Activated CD8-positive, alpha-beta memory T cell treated with anti-CD3 and anti-CD28 coated beads, Interleukin-2, amount 50 U/mL, for 48 hours (primary cell): ENCODE results near the gene CNNM2.
"Not testable (repeated sequence)": the region's sequence is repeated elsewhere in the genome, so short reads cannot be mapped to it uniquely, and the experiment has no call there.

Experiments used
- DNase-seq: peaks from one replicate; pipeline ENCODE4 v3.0.0-alpha.2; 2020

CNNM2 gene

DNA sequence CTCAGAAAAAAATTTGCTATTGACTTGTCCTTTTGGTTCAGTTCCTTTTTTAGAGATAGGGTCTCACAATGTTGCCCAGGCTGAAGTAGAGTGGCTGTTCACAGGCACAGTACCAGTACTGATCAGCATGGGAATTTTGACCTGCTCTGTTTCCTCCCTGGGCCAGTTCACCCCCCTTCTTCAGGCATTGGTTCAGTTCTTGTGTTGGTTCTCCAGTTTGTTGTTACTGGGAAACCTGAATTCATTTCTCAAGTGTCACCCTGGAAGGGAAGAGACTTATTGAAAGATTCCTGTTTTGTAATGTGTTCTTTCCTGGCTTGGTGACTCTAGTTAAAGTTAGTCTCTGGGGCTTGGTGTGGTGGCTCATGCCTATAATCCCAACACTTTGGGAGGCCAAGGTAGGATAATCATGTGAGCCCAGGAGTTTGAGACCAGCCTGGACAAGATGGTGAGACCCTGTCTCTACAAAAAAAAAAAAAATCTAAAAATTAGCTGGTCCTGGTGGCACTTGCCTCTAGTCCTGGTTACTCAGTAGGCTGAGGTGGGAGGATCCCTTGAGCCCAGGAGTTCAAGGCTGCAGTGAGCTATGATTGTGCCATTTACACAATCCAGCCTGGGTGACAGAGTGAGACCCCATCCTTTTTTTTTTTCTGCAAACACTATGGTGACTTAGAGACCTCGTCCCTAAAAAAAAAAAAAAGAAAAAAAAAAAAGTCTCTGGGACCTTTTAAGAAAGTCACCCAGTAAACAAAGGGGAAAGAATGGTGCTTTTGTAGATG is 52.7 kb downstream of the CNNM2 start:
- no peak for DNase-seq

DNA sequence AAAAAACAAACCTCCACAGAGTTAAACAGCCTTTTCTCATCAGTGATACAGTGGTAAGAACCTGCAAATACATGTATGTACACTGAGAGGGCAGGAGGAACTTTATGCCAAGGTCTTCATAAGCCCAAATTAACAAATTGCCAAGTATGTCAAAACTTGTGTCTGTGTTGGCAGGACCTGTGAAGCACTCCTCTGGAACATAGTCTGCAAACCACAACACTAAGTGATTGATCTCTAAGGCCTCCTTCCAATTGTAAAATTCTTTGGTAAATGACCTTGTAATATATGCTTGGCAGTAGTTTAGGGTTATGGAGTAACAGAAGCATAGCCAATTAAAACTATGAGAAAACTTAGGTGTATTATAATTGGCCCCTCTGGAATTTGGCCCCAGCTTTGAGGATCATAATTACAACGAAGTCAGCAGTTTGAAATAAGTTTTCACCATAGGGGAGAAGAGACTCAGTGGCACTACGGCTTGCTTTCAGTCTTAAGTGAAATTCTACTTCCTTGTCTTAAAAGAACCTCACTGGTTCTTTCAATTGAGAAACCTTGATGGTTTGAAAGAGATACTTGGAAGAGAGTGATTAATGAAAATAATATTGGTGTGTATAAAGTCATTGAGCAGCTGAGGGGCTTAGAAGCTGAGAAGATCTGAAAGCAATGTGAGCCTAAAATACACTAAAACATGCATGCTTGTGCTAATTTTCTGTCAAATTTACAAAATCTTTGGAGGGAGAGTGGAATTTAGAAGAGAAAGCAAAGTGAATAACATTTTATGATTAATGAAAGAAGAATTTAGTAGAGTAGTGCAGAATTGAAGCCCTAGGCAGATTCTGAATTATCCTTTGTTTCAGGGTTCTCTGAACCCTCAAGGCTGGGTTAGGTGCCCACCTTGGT is 57.6 kb downstream of the CNNM2 start:
- DNase-seq, result no peak

DNA sequence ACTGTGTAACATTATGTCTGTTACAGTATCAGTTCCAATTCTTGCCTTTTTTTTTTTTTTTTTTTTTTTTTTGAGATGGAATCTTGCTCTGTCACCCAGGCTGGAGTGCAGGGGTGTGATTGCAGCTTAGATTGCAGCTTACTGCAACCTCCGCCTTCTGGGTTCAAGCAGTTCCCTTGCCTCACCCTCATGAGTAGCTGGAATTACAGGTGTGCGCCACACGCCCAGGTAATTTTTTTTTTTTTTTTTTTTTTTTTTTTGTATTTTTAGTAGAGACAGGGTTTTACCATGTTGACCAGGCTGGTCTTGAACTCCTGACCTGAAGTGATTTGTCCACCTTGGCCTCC is 58.3 kb downstream of the CNNM2 start:
- DNase-seq, result not testable (repeated sequence)

- no peak for DNase-seq
Measured at GRCh38 chr10:102982296-102982695, 64.2 kb downstream of the CNNM2 start.

GRCh38 chr10:102984086-102984485 is 66.0 kb downstream of the CNNM2 start:
- DNase-seq, result no peak

GRCh38 chr10:102985811-102986210 is 67.7 kb downstream of the CNNM2 start:
- DNase-seq, result no peak

DNA sequence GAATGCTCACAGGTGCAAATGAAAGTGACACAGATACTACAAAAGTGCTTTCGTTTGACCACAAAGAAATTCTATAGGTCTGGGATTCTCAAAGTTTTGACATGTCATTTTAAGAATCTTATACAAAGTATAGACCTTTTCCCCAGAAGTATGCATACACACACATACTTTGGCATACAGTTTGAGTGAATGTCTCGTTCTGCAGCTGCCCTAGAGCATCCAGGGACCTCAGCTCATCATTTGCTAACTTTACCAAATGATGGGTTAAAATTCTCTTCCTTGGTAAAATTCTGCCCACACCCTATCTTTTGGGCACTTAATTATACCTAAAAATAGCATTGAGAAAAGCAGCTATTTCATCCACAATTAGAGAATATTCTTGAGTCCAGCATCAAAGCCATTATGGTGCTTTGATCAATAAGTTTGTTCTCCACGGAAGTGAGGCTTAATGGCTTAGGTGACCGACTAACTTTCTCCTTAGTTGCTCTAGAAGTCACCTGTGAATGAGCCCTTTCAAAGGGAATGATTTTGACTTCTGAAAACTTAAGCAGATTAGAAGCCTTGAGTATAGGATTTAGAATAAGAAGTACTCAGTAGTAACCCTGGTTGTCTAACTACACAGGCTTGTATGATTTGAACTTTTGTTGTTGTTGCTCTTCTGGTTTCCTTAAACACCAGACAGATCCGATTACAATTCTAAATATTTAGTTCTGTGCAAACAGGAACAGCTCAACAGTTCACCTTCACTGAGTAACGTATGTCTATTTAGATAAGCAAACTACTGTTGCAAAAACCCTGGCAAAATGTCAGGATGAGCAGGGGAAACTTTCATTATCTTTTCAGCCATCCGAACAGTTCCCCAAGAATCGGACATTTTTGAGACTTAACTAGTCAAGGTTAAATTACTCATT is 70.6 kb downstream of the CNNM2 start:
- DNase-seq, result no peak

DNA sequence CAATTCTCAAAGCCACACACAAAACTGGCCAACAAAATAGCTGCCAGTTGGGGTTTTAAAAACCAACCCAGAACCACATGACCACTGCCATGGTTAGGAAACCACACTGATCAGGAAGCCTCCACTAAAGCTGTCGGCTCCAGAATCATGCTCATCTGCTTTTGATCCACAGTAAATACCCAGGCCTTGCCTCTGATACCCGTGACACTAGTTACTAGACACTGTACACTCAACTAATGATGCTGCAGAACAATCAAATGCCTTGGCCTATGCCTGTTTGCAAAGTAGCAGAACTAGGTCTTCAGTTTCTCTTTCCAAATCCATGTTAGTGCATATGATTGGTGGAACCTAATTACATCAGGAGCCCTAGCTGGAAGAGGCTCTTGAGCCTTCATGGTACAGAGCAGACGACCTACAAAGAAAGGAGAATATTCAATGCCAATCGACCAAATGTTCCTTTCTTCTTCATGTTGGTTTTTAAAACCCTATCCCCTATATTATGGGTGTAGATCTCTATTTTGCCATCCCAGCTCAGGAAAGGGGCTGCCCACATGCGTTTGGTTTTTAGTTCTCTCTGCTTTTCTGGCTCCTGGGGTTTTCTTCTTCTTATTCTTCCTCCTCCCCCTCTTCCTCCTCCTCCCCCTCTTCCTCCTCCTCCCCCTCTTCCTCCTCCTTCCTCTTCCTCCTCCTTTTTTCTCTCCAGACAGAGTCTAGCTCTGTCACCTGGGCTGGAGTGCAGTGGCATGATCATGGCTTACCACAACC is 76.6 kb downstream of the CNNM2 start:
- no peak for DNase-seq

- no peak for DNase-seq
Measured at GRCh38 chr10:102996876-102997275, 78.8 kb downstream of the CNNM2 start.

GRCh38 chr10:102997998-102998397 is 79.9 kb downstream of the CNNM2 start:
- no peak for DNase-seq

GRCh38 chr10:102998399-102998907 is 80.4 kb downstream of the CNNM2 start:
- DNase-seq, result no peak

- not testable (repeated sequence) for DNase-seq
Measured at GRCh38 chr10:103000050-103000449, 82.0 kb downstream of the CNNM2 start.

DNA sequence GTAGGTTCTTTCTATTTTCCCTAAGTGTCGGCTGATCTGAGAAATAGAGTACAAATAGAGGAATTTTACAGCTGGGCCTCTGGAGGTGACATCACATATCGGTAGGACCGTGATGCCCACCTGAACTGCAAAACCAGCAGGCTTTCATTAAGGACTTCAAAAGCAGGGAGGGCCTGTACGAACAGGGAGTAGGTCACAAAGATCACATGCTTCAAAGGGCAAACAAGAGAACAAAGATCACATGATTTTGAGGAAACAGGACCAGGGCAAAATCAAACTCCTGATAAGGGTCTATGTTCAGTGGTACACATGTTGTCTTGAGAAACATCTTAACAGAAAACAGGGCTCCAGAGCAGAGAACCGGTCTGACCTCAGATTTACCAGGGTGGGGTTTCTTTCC is 88.9 kb downstream of the CNNM2 start:
- DNase-seq, result no peak

GRCh38 chr10:103013416-103013815 is 95.3 kb downstream of the CNNM2 start:
- DNase-seq, result no peak

DNA sequence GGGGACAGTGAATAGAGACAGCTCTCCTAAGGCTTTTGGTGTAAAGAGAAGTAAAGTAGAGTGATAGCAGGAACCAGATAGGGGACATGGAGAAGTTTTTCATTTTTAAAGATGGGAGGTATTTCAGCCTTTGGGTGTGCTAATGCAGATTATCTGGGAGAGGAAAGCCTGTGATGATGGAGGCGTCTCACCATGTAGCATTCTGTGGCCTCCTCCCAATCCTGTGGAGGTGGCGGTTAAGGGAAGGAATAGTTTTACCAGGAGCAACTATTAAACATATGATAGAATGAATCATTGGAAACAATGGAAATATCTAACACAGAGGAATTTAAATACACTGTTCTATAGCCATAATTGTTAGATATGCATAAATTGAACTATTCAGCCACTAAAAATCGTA is 101.3 kb downstream of the CNNM2 start:
- no peak for DNase-seq

GRCh38 chr10:103021150-103021899 is 103.2 kb downstream of the CNNM2 start:
- DNase-seq, result no peak

GRCh38 chr10:103021900-103022293 is 103.8 kb downstream of the CNNM2 start:
- DNase-seq, result no peak

- DNase-seq, result no peak
Measured at GRCh38 chr10:103025696-103026095, 107.6 kb downstream of the CNNM2 start.

- no peak for DNase-seq
Measured at GRCh38 chr10:103038570-103038969, 120.5 kb downstream of the CNNM2 start.

GRCh38 chr10:103040418-103040817 is 122.3 kb downstream of the CNNM2 start:
- no peak for DNase-seq

DNA sequence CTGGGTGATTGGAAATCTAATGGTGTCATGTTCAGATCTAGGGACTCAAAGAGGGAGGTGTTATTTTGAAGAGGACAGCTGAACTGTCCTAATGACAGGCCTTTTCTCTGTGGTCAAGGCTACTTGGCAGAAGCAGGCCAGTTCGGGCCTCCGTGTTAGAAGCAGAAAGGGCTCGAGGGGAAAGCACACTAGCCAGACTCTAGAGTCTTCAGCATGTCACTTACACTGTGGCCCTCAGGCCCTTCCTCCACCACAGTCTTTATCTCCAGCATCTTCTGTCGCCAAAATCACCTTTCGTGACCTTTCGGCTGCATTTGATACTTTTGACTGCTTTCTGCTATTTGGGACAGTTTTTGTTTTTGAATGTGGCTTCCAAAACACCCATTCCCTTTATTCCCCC is 123.3 kb downstream of the CNNM2 start:
- no peak for DNase-seq
